ENCODE data around the gene CEBPA. TPM values are rescaled to one million over a fixed set of nuclear protein-coding genes. Genes with fewer than 3 reads are reported as not detected.

The CEBPA gene
- total RNA-seq, 1 experiment from 2014 or later = 3.2 TPM

GRCh38 chr19:33278403-33279269 is 23.7 kb downstream of the CEBPA start:
- no peak overlapping the region for H2AK5ac ChIP-seq (ENCODE audit: insufficient read length, low read length)
- Mint-ChIP-seq H3K36me3 (ENCODE audit: insufficient read depth in 1 of 3, low read depth in 3 of 3) (no peaks in the 10 kb centered on the region), H3K9me3 (no peaks in the 10 kb centered on the region), H3K4me3 (no peak overlapping the region), H3K4me1 (peaks cover 23 to 33% of the 10 kb centered on the region in 2 experiments), H3K27me3 (ENCODE audit: low read depth) (no peaks in the 10 kb centered on the region), H3K27ac (no peak overlapping the region)
- H2BK5ac ChIP-seq (ENCODE audit: insufficient read length, low read length) = no peak overlapping the region
- H3K4ac ChIP-seq (ENCODE audit: low read depth, low read length) = no peak overlapping the region
- no peak overlapping the region for H3K27ac ChIP-seq (ENCODE audit: insufficient read length, low read depth, low read length)
- no peak overlapping the region for H2BK20ac ChIP-seq (ENCODE audit: low read depth, low read length, poor library complexity, severe bottlenecking)
- no peak overlapping the region for H3K18ac ChIP-seq (ENCODE audit: insufficient read length, low read depth, low read length)
- H2BK12ac ChIP-seq (ENCODE audit: insufficient read length, low read depth, low read length) = no peak overlapping the region
- H3K23me2 ChIP-seq (ENCODE audit: insufficient read length, low read depth, low read length, poor library complexity, severe bottlenecking) = no peaks in the 10 kb centered on the region
- peak overlapping the region; percentile 40; the same call in 1 of the 2 replicates for H3K14ac ChIP-seq (ENCODE audit: insufficient read depth, low read length)
- DNase-seq = no peak
- TF ChIP-seq CTCF (conservative IDR thresholded peaks at IDR 0.05) = no peak
- no peak overlapping the region for H3K4me2 ChIP-seq (ENCODE audit: insufficient read depth, insufficient read length, low read length)
- H3K9ac ChIP-seq (ENCODE audit: extremely low read depth, insufficient read length, low read length) = no peak overlapping the region
- H2AFZ ChIP-seq (ENCODE audit: low read length) = no peak overlapping the region
- H3K23ac ChIP-seq (ENCODE audit: insufficient read length, low read depth, low read length) = no peak overlapping the region
- H3T11ph ChIP-seq (ENCODE audit: low read length) = no peak overlapping the region
- H4K20me1 ChIP-seq (ENCODE audit: control insufficient read depth, insufficient read depth, insufficient read length) = no peaks in the 10 kb centered on the region
- no peaks in the 10 kb centered on the region for H3K79me1 ChIP-seq (ENCODE audit: insufficient read depth, low read depth, low read length, poor library complexity, severe bottlenecking)
- H2BK120ac ChIP-seq (ENCODE audit: low read depth, low read length, poor library complexity, severe bottlenecking) = no peak overlapping the region
- no peak overlapping the region for H2BK15ac ChIP-seq (ENCODE audit: low read depth, low read length)
- H3K9me3 ChIP-seq (ENCODE audit: control insufficient read depth, low read depth, low read length) = no peaks in the 10 kb centered on the region
- H4K8ac ChIP-seq (replicated peaks; ENCODE audit: insufficient read length, low read depth, low read length) = no peak overlapping the region
- WGBS (ENCODE audit: extremely low coverage, insufficient read length, low lambda C conversion rate) = no CpG with 5 or more reads among the region's 9 CpGs
- H4K5ac ChIP-seq (ENCODE audit: insufficient read length, low read depth, low read length) = no peak overlapping the region
- no peaks in the 10 kb centered on the region for H3K4me1 ChIP-seq (ENCODE audit: insufficient read depth, low read length)
- no peaks in the 10 kb centered on the region for H3K27me3 ChIP-seq (ENCODE audit: insufficient read depth, low read length)
- H3K56ac ChIP-seq (ENCODE audit: insufficient read length, low read depth, low read length) = no peak overlapping the region
- H4K91ac ChIP-seq (ENCODE audit: insufficient read length, low read depth, low read length) = no peak overlapping the region
- no peaks in the 10 kb centered on the region for H3K79me2 ChIP-seq (ENCODE audit: insufficient read depth, low read length)

All from H9 (cell line).